ENCODE measurements around the gene CTNNA2. TPM values are rescaled to one million over a fixed set of nuclear protein-coding genes. Genes with fewer than 3 reads are reported as not detected.

The CTNNA2 gene
- total RNA-seq, 1 donor from 2014 or later: 3.5 TPM

- Histone ChIP-seq H3K4me3 (ENCODE audit: low read depth, low read length) (no peak overlapping the region), H3K27me3 (ENCODE audit: control insufficient read depth, insufficient read depth, low read length) (no peaks in the 10 kb centered on the region), H3K36me3 (ENCODE audit: control insufficient read depth, insufficient read depth, low read length) (no peaks in the 10 kb centered on the region)
- TF ChIP-seq, protein P1, sequence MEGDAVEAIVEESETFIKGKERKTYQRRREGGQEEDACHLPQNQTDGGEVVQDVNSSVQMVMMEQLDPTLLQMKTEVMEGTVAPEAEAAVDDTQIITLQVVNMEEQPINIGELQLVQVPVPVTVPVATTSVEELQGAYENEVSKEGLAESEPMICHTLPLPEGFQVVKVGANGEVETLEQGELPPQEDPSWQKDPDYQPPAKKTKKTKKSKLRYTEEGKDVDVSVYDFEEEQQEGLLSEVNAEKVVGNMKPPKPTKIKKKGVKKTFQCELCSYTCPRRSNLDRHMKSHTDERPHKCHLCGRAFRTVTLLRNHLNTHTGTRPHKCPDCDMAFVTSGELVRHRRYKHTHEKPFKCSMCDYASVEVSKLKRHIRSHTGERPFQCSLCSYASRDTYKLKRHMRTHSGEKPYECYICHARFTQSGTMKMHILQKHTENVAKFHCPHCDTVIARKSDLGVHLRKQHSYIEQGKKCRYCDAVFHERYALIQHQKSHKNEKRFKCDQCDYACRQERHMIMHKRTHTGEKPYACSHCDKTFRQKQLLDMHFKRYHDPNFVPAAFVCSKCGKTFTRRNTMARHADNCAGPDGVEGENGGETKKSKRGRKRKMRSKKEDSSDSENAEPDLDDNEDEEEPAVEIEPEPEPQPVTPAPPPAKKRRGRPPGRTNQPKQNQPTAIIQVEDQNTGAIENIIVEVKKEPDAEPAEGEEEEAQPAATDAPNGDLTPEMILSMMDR (IDR thresholded peaks at IDR 0.05; ENCODE audit: insufficient read depth, low read length, poor library complexity, severe bottlenecking): no peak
- DNase-seq (ENCODE audit: low read depth): no peak
Measured at GRCh38 chr2:80490964-80491363, 978.1 kb downstream of the CTNNA2 start.

- Histone ChIP-seq H3K4me3 (ENCODE audit: low read depth, low read length) (no peak overlapping the region), H3K27me3 (ENCODE audit: control insufficient read depth, insufficient read depth, low read length) (no peaks in the 10 kb centered on the region), H3K36me3 (ENCODE audit: control insufficient read depth, insufficient read depth, low read length) (no peaks in the 10 kb centered on the region)
- DNase-seq (ENCODE audit: low read depth): peak; percentile 19
- TF ChIP-seq, protein P1 (IDR thresholded peaks at IDR 0.05; ENCODE audit: insufficient read depth, low read length, poor library complexity, severe bottlenecking): no peak
Measured at GRCh38 chr2:80496346-80496745, 983.5 kb downstream of the CTNNA2 start.

- TF ChIP-seq, protein P1 (IDR thresholded peaks at IDR 0.05; ENCODE audit: insufficient read depth, low read length, poor library complexity, severe bottlenecking): no peak
Measured at GRCh38 chr2:80496775-80497174, 983.9 kb downstream of the CTNNA2 start.

DNA sequence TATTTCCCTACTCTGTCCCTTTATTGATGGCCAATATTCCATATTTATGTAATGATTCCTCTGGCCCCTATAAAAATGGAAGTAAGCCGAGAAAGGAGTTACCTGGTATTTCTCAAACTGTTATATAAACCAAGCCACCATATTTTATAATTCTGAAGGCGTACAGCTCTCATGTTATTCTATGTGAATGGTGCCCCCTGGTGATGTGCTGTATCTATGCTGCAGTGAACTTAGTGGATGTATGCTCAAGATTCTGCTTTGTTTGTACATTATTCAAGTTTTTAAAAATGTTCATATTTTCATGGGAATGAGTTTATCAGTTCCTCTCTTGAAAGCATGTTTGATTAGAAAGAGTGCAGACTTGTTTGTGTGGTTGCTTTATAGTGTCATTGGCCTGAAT is 986.2 kb downstream of the CTNNA2 start:
- Histone ChIP-seq H3K27me3 (ENCODE audit: control insufficient read depth, insufficient read depth, low read length) (no peaks in the 10 kb centered on the region), H3K36me3 (ENCODE audit: control insufficient read depth, insufficient read depth, low read length) (no peaks in the 10 kb centered on the region), H3K4me3 (ENCODE audit: low read depth, low read length) (no peak overlapping the region)
- no peak for DNase-seq (ENCODE audit: low read depth)
- TF ChIP-seq, protein P1 (IDR thresholded peaks at IDR 0.05; ENCODE audit: insufficient read depth, low read length, poor library complexity, severe bottlenecking): peak; percentile 74

More at GRCh38 chr2:80496775-80497174, 983.9 kb downstream of the CTNNA2 start:
- DNase-seq (ENCODE audit: low read depth): peak; percentile 66
- H3K4me3 ChIP-seq (ENCODE audit: low read depth, low read length): no peak overlapping the region
- no peaks in the 10 kb centered on the region for H3K27me3 ChIP-seq (ENCODE audit: control insufficient read depth, insufficient read depth, low read length)
- no peaks in the 10 kb centered on the region for H3K36me3 ChIP-seq (ENCODE audit: control insufficient read depth, insufficient read depth, low read length)

DNA sequence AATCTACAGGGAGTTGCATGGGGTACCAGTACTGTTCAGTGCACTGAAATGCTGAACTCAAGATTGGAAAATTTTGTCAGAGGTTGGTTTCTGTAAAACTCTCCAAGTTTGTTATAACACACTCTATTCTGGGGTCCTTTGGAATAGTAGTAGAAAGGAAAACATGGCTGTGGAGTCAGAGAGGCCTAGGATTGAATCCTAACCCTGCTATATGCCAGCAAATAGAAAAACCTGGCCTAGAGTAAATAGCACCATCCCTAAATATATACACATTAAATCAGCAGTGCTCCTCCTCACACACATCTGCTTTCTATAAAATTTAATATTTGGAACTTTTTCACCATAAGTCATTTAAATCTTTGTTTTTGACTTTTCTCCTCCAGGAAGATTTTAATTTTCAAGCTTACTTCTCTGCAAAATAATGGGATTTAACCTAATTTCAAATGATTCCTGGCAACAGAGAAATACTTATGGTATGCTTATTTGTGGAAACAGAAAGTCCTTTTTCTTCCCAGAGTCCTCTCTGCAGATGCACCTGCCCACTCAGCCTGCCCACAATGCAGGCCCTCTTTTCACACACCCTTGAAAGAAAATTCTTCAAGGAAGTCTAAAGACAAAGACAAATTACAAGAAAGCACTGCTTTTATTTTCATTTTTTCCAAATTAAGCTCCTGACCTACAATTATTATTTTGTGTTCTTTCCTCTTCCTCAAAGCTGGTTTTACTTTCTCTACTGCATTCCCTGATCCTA is 989.2 kb downstream of the CTNNA2 start:
- no peak for DNase-seq (ENCODE audit: low read depth)
- H3K36me3 ChIP-seq (ENCODE audit: control insufficient read depth, insufficient read depth, low read length): no peaks in the 10 kb centered on the region
- no peaks in the 10 kb centered on the region for H3K27me3 ChIP-seq (ENCODE audit: control insufficient read depth, insufficient read depth, low read length)
- TF ChIP-seq, protein P1 (IDR thresholded peaks at IDR 0.05; ENCODE audit: insufficient read depth, low read length, poor library complexity, severe bottlenecking): no peak
- H3K4me3 ChIP-seq (ENCODE audit: low read depth, low read length): no peak overlapping the region

- DNase-seq (ENCODE audit: low read depth): no peak
- Histone ChIP-seq H3K4me3 (ENCODE audit: low read depth, low read length) (no peak overlapping the region), H3K27me3 (ENCODE audit: control insufficient read depth, insufficient read depth, low read length) (no peaks in the 10 kb centered on the region), H3K36me3 (ENCODE audit: control insufficient read depth, insufficient read depth, low read length) (no peaks in the 10 kb centered on the region)
- TF ChIP-seq, protein P1 (IDR thresholded peaks at IDR 0.05; ENCODE audit: insufficient read depth, low read length, poor library complexity, severe bottlenecking): no peak
Measured at GRCh38 chr2:80506563-80506962, 993.7 kb downstream of the CTNNA2 start.
